ENCODE data around the gene SP140L. TPM values are rescaled to one million over a fixed set of nuclear protein-coding genes. Genes with fewer than 3 reads are reported as not detected.

Gene SP140L
- total RNA-seq, 4 donors from 2014 or later: 0.25 to 9.5 (median 1.1) TPM

GRCh38 chr2:230322561-230323384, 4.2 kb upstream of the SP140L start:
- WGBS, 2 donors: 82 to 94% methylated on average over 11 to 12 of the region's 12 CpGs
- no peak for DNase-seq (ENCODE audit: low spot score in 2 of 2)
- intact Hi-C loops (cut with DNase I; ENCODE audit: low total_unique reads): no loop called here
- TF ChIP-seq CTCF (IDR thresholded peaks at IDR 0.05) (no peak), POLR2A (IDR thresholded peaks at IDR 0.05) (no peak)
- H3K4me3 ChIP-seq (ENCODE audit: low read depth, poor library complexity, severe bottlenecking): no peak overlapping the region

- 88 to 89% methylated on average over 18 of the region's 18 CpGs for WGBS, 2 donors
- H3K4me3 ChIP-seq (ENCODE audit: low read depth, poor library complexity, severe bottlenecking): no peak overlapping the region
- intact Hi-C loops (cut with DNase I; ENCODE audit: low total_unique reads): no loop called here
- no peak for TF ChIP-seq POLR2A (IDR thresholded peaks at IDR 0.05)
- TF ChIP-seq CTCF (IDR thresholded peaks at IDR 0.05): no peak
- DNase-seq (ENCODE audit: low spot score in 2 of 2): peak in 1 of 2 donors; percentile 68
Measured at GRCh38 chr2:230323385-230324106, 3.4 kb upstream of the SP140L start.

- TF ChIP-seq CTCF (IDR thresholded peaks at IDR 0.05): no peak
- 86 to 87% methylated on average over 5 of the region's 5 CpGs for WGBS, 2 donors
- no peak overlapping the region for H3K4me3 ChIP-seq (ENCODE audit: low read depth, poor library complexity, severe bottlenecking)
- intact Hi-C loops (cut with DNase I; ENCODE audit: low total_unique reads): no loop called here
- DNase-seq (ENCODE audit: low spot score in 2 of 2): peak in 1 of 2 donors; percentile 53
Measured at GRCh38 chr2:230324503-230324902, 2.5 kb upstream of the SP140L start.

GRCh38 chr2:230325316-230326243, 1.4 kb upstream of the SP140L start:
- intact Hi-C loops (cut with DNase I; ENCODE audit: low total_unique reads): no loop called here
- no peak for TF ChIP-seq POLR2A (IDR thresholded peaks at IDR 0.05)
- no peak for TF ChIP-seq CTCF (IDR thresholded peaks at IDR 0.05)
- WGBS, 2 donors: 92 to 93% methylated on average over 8 of the region's 9 CpGs
- DNase-seq (ENCODE audit: low spot score in 2 of 2): peak in 1 of 2 donors; percentile 29
- no peak overlapping the region for H3K4me3 ChIP-seq (ENCODE audit: low read depth, poor library complexity, severe bottlenecking)

- TF ChIP-seq CTCF (IDR thresholded peaks at IDR 0.05): no peak
- DNase-seq (ENCODE audit: low spot score in 2 of 2): peak in 1 of 2 donors; percentile 34
- peak overlapping the region; percentile 7 for H3K4me3 ChIP-seq (ENCODE audit: low read depth, poor library complexity, severe bottlenecking)
- intact Hi-C loops (cut with DNase I; ENCODE audit: low total_unique reads): no loop called here
- WGBS, 2 donors: 68 to 72% methylated on average over 5 of the region's 5 CpGs
Measured at GRCh38 chr2:230327418-230328154, 593 bp downstream of the SP140L start.

Data from lower leg skin (tissue), 4 donors.